Neural cell (in vitro differentiated cells): ENCODE measurements around the gene SND1. TPM values are rescaled to one million over a fixed set of nuclear protein-coding genes. Genes with fewer than 3 reads are reported as not detected.

Experiments
- H2AFZ ChIP-seq: fragments of 200-600, 300-800 bp; sonication (generic), shearing (Covaris generic); 2 replicates; pipeline ENCODE4 v1.6.0; 2014; ENCODE audit warnings: low read depth, mild to moderate bottlenecking, antibody characterized with exemption, low read length, moderate library complexity
- H3F3A ChIP-seq: fragments of 200-600 bp; shearing (Covaris generic); 2 replicates; pipeline ENCODE4 v1.6.1; 2016; ENCODE audit warnings: mild to moderate bottlenecking, moderate library complexity, mixed read lengths, antibody characterized with exemption, low read length; ENCODE audit not compliant: insufficient read depth, poor library complexity, severe bottlenecking
- H3K27ac ChIP-seq: fragments of 200-600, 300-800 bp; sonication (generic), shearing (Covaris generic); 2 replicates; pipeline ENCODE4 v1.5.1; 2014; ENCODE audit warnings: mild to moderate bottlenecking, low read length, moderate library complexity
- H3K27me3 ChIP-seq: fragments of 300-800, 200-600 bp; sonication (generic), shearing (Covaris generic); 2 replicates; pipeline ENCODE4 v1.6.0; 2014; ENCODE audit warnings: mild to moderate bottlenecking, low read depth, low read length, moderate library complexity; ENCODE audit not compliant: insufficient read depth
- H3K36me3 ChIP-seq: fragments of 300-800, 200-600 bp; sonication (generic), shearing (Covaris generic); 2 replicates; pipeline ENCODE4 v1.5.1; 2014; ENCODE audit warnings: mild to moderate bottlenecking, antibody characterized with exemption, low read length, moderate library complexity; ENCODE audit not compliant: insufficient read depth
- H3K4me2 ChIP-seq: fragments of 300-800, 200-600 bp; sonication (generic), shearing (Covaris generic); 2 replicates; pipeline ENCODE4 v1.6.0; 2014; ENCODE audit warnings: mild to moderate bottlenecking, low read length
- H3K4me3 ChIP-seq: fragments of 300-800, 200-600 bp; sonication (generic), shearing (Covaris generic); 2 replicates; pipeline ENCODE4 v1.5.1; 2014; ENCODE audit warnings: mild to moderate bottlenecking, low read length, moderate library complexity
- H3K79me2 ChIP-seq: fragments of 200-600 bp; shearing (Covaris generic); replicated peaks from 2 replicates; pipeline ENCODE4 v1.6.0; 2014; ENCODE audit warnings: mild to moderate bottlenecking, low read length, moderate library complexity; ENCODE audit not compliant: insufficient read depth
- H3K9ac ChIP-seq: fragments of 300-800, 200-600 bp; sonication (generic), shearing (Covaris generic); 2 replicates; pipeline ENCODE4 v1.6.1; 2016; ENCODE audit warnings: mild to moderate bottlenecking, low read length, mixed read lengths
- H3K9me2 ChIP-seq: fragments of 200-600 bp; shearing (Covaris generic); 2 replicates; pipeline ENCODE4 v1.6.1; 2016; ENCODE audit warnings: mild to moderate bottlenecking, low read length, mixed read lengths; ENCODE audit not compliant: insufficient read depth
- H3K9me3 ChIP-seq: fragments of 200-600, 300-800 bp; sonication (generic), shearing (Covaris generic); 2 replicates; pipeline ENCODE4 v1.6.1; 2016; ENCODE audit warnings: mild to moderate bottlenecking, mixed run types, low read length, moderate library complexity, mixed read lengths
- H4K20me1 ChIP-seq: fragments of 200-600 bp; shearing (Covaris generic); 2 replicates; pipeline ENCODE4 v1.6.1; 2016; ENCODE audit warnings: mild to moderate bottlenecking, mixed run types; ENCODE audit not compliant: insufficient read depth
- CTCF ChIP-seq: fragments of 450-650 bp; IDR thresholded peaks from 2 replicates; pipeline ENCODE4 v1.5.1; 2014; ENCODE audit warnings: antibody characterized with exemption, mild to moderate bottlenecking, moderate library complexity; ENCODE audit not compliant: poor library complexity, severe bottlenecking
- EP300 ChIP-seq: fragments of 450-650 bp; conservative IDR thresholded peaks from 2 replicates; pipeline ENCODE4 v1.6.1; 2014; ENCODE audit warnings: antibody characterized with exemption, mild to moderate bottlenecking, moderate library complexity; ENCODE audit not compliant: poor library complexity, severe bottlenecking
- EZH2 ChIP-seq: fragments of 200-600, 300-800 bp; shearing (Covaris generic), sonication (generic); IDR thresholded peaks from 2 replicates; pipeline ENCODE4 v1.6.1; 2014; ENCODE audit warnings: antibody characterized with exemption, low read length, borderline replicate concordance, mild to moderate bottlenecking; ENCODE audit not compliant: insufficient read depth, poor library complexity, severe bottlenecking
- MXI1 ChIP-seq: fragments of 450-650 bp; conservative IDR thresholded peaks from 2 replicates; pipeline ENCODE4 v1.6.1; 2014; ENCODE audit warnings: antibody characterized with exemption, mild to moderate bottlenecking; ENCODE audit not compliant: poor library complexity, severe bottlenecking
- POLR2AphosphoS5 ChIP-seq: IDR thresholded peaks from 2 replicates; pipeline ENCODE4 v1.6.1; 2012
- RAD21 ChIP-seq: fragments of 450-650 bp; conservative IDR thresholded peaks from 2 replicates; pipeline ENCODE4 v1.6.1; 2014; ENCODE audit warnings: antibody characterized with exemption, mild to moderate bottlenecking, moderate library complexity
- REST ChIP-seq: IDR thresholded peaks from 2 replicates; pipeline ENCODE4 v1.6.1; 2012; ENCODE audit warnings: borderline replicate concordance
- SMC3 ChIP-seq: fragments of 450-650 bp; conservative IDR thresholded peaks from 2 replicates; pipeline ENCODE4 v1.6.1; 2014; ENCODE audit warnings: antibody characterized with exemption, mild to moderate bottlenecking, moderate library complexity; ENCODE audit not compliant: poor library complexity
- TAF1 ChIP-seq: IDR thresholded peaks from 2 replicates; pipeline ENCODE4 v1.6.1; 2012; ENCODE audit warnings: low read depth
- polyA plus RNA-seq: library from polyadenylated mRNA; depleted of rRNA; stranded (reverse); fragments of >200 nt; gene quantifications from 2 replicates; pipeline ENCODE4 v1.2.3, GENCODE V29; 2014

SND1 gene
- polyA plus RNA-seq, 1 donor from 2014 or later, result 37.4 TPM

- H3K79me2 ChIP-seq, result no peaks in the 10 kb centered on the region
- peaks cover 9% of the 10 kb centered on the region for H3K36me3 ChIP-seq
- H3K27me3 ChIP-seq, result no peaks in the 10 kb centered on the region
- H3K4me3 ChIP-seq, result no peak overlapping the region
- H3F3A ChIP-seq, result no peaks in the 10 kb centered on the region
- H2AFZ ChIP-seq, result no peak overlapping the region
- TF ChIP-seq SMC3, result no peak
- TF ChIP-seq MXI1, result no peak
- TF ChIP-seq EZH2, result no peak
- TF ChIP-seq POLR2AphosphoS5, result no peak
- no peak for TF ChIP-seq CTCF
- TF ChIP-seq RAD21, result no peak
- no peak for TF ChIP-seq REST
- no peak for TF ChIP-seq TAF1
- TF ChIP-seq EP300, result no peak
- H3K9me3 ChIP-seq, result no peaks in the 10 kb centered on the region
- H3K4me2 ChIP-seq, result no peak overlapping the region
- no peak overlapping the region for H3K9ac ChIP-seq
- no peak overlapping the region for H3K27ac ChIP-seq
- no peaks in the 10 kb centered on the region for H3K9me2 ChIP-seq
- no peaks in the 10 kb centered on the region for H4K20me1 ChIP-seq
Observed at GRCh38 chr7:128003167-128003566, 351.2 kb downstream of the SND1 start.

GRCh38 chr7:128003787-128004186, 351.8 kb downstream of the SND1 start:
- H3K36me3 ChIP-seq, result peaks cover 9% of the 10 kb centered on the region
- H3K9me2 ChIP-seq, result no peaks in the 10 kb centered on the region
- H3K27ac ChIP-seq, result no peak overlapping the region
- H3K9me3 ChIP-seq, result no peaks in the 10 kb centered on the region
- H3K4me2 ChIP-seq, result no peak overlapping the region
- H3K79me2 ChIP-seq, result no peaks in the 10 kb centered on the region
- no peaks in the 10 kb centered on the region for H3K27me3 ChIP-seq
- H4K20me1 ChIP-seq, result no peaks in the 10 kb centered on the region
- no peak overlapping the region for H2AFZ ChIP-seq
- no peaks in the 10 kb centered on the region for H3F3A ChIP-seq
- H3K9ac ChIP-seq, result no peak overlapping the region
- TF ChIP-seq EP300 (no peak), TAF1 (no peak), MXI1 (no peak), REST (no peak), RAD21 (no peak), CTCF (no peak), EZH2 (no peak), SMC3 (no peak), POLR2AphosphoS5 (no peak)
- H3K4me3 ChIP-seq, result no peak overlapping the region
